ENCODE results near the gene CHTF18.

The CHTF18 gene

GRCh38 chr16:794091-794822 is 5.8 kb downstream of the CHTF18 start:
- DNase-seq (ENCODE audit: low read depth), result no peak

- no peak for DNase-seq (ENCODE audit: low read depth)
Measured at GRCh38 chr16:794853-795466, 6.5 kb downstream of the CHTF18 start.

- DNase-seq (ENCODE audit: low read depth), result no peak
Measured at GRCh38 chr16:795580-796229, 7.3 kb downstream of the CHTF18 start.

- DNase-seq (ENCODE audit: low read depth), result no peak
Measured at GRCh38 chr16:796296-797119, 8.1 kb downstream of the CHTF18 start.

- DNase-seq (ENCODE audit: low read depth), result no peak
Measured at GRCh38 chr16:797120-797420, 8.7 kb downstream of the CHTF18 start.

DNA sequence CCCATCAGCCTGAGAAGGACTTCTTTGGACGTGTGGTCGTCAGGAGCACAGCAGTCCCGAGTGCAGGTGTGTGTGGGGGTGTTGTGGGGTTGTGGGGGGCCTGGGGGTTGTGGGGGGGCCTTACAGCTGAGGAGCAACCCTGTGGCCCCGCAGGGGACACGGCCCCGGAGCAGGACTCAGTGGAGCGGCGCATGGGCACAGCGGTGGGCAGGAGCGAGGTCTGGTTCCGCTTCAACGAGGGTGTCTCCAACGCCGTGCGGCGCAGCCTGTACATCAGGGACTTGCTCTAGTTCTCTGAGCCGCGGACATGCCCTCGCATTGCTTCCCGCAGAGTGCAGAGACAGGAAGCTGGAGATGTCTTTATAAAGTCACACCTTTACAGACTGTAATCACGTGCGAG is 9.3 kb downstream of the CHTF18 start:
- DNase-seq (ENCODE audit: low read depth), result no peak

DNA sequence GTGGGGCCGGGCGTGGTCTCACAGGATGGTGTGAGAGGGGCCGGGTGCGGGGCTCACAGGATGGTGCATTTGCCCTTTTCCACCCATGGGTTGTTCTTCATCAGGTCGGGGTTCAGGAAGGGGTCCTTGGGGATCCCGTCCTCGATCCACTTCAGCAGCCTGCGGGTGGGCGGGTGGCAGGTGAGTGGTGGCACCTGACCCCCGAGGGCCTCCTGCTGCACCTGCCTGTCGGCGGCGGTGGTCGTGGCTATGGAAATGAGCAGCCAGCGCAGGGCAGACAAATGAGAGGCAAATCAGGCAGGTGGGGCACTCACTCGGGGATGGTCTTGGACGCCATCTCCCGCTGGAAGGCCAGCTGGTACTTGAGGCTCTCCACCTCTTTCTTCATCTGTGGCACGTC is 10.2 kb downstream of the CHTF18 start:
- no peak for DNase-seq (ENCODE audit: low read depth)

- no peak for DNase-seq (ENCODE audit: low read depth)
Measured at GRCh38 chr16:799111-799947, 10.9 kb downstream of the CHTF18 start.

DNA sequence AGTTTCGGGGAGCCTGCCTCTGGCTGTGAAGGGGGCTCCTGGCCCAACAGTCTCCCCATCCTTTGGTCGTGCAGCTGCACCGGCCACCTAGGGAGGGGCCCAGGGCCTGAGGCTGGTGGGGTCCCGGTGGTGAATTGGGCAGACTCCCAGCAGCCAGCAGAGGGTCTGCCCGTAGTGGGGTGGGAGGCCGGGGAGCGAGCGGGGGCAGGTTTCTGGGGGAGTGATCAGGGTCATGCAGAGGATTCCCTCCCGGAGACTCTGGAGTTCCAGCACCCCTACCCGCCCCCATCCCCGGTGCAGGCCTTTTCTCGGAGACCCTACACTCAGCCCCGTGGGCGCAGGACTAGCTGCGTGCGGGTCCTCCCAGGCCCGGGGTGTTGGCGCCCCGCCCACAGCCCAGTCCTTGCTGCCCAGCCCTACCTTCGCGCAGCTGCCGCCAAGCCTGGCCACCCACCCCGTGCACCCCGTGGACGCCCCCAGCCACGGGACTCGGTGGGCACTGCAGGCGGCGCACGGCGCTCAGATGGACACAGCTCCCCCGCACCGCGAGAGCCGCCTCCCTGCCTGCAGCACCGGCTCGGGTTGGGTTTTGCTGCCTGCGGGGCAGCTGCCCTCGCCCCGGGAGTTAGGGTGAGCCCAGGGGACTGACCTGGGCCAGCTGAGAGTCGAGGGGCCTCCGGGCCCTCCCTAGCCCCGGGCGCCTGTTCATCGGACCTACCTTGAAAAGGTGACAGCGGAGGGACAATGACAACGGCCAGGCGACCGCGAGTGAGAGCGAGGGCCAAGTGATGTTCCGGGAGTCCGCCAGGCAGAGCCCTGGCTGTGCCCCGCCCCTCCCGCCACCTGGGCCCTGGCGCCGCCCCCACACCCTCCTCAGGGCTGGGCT is 11.8 kb downstream of the CHTF18 start, which contains the start of gene GNG13:
GNG13 (minus strand) TSS at position 787 of the 886 bp plus-strand sequence. CDS start 1,657 bp downstream, outside the sequence.
- no peak for DNase-seq (ENCODE audit: low read depth)

DNA sequence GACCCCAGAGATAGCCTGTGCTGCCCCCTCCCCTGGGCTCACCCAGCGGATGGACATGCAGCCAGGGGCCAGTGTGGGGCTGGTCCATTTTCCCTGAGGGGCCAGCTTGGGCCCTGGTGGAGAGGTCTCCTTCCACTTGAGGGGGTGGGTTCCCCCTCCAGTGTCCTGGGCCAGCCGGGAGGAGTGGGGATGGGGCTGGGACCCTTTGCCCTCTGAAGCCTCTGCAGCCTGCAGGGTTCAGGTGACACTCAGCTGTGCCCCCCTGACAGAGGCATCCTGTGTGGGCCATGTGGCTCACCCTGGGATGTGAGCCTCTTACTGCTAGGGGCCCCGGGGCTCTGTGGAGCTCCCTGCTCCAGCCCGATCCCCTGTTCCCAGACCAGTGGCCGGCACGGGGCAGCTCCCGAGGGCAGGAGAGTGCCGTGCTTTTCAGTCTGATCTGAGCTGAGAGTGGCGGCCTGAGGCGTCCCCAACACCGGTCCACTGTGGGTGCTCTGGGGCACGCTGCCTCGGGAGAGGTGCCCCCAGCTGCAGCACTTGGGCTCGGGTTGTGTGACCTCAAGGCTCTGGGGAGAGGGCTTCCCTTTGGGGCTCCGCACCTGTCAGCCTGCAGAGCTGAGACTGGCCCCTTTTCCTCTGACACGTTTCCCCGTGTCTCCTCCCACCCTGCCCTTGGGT is 12.6 kb downstream of the CHTF18 start:
- no peak for DNase-seq (ENCODE audit: low read depth)

DNA sequence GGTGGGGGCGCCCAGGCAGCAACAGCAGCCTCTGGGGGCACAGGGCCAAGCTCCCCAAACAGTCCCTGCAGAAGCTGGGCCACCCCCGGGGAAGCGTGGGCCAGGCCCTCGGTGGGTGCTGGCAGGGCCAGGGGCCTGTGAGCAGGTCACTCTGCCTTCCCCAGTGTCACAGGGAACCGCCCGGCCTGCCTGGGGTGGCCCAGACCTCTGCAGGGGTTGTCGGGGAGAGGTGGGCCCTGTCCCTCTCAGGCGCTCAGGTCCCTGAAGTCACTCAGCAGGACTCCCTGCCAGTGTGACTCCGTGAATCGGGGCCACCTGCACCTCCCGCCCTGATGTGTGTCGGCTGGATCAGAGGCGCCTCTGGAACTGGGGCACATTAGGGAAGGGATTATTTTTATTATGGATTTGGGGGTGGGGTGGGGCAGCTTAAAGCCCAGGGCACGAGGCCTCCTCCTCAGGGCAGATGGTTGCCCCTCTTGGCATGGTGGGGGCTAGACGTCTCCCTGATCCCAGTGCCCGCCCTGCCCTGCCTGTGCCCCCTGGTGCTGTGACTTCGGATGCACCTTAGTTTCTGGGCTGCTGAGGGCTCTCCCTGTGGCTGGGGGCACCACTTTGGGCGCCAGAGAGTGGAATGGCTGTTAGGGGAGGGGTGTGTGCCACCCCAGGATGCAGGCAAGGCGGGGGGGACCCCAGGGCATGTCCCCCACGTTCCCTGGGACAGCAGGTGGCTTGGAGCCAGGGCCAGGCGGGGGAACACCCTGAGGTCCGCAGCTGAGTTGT is 13.4 kb downstream of the CHTF18 start:
- no peak for DNase-seq (ENCODE audit: low read depth)

GRCh38 chr16:802461-802860 is 14.0 kb downstream of the CHTF18 start:
- DNase-seq (ENCODE audit: low read depth), result no peak

GRCh38 chr16:802914-803753 is 14.7 kb downstream of the CHTF18 start:
- no peak for DNase-seq (ENCODE audit: low read depth)

GRCh38 chr16:803754-804080 is 15.3 kb downstream of the CHTF18 start:
- no peak for DNase-seq (ENCODE audit: low read depth)

DNA sequence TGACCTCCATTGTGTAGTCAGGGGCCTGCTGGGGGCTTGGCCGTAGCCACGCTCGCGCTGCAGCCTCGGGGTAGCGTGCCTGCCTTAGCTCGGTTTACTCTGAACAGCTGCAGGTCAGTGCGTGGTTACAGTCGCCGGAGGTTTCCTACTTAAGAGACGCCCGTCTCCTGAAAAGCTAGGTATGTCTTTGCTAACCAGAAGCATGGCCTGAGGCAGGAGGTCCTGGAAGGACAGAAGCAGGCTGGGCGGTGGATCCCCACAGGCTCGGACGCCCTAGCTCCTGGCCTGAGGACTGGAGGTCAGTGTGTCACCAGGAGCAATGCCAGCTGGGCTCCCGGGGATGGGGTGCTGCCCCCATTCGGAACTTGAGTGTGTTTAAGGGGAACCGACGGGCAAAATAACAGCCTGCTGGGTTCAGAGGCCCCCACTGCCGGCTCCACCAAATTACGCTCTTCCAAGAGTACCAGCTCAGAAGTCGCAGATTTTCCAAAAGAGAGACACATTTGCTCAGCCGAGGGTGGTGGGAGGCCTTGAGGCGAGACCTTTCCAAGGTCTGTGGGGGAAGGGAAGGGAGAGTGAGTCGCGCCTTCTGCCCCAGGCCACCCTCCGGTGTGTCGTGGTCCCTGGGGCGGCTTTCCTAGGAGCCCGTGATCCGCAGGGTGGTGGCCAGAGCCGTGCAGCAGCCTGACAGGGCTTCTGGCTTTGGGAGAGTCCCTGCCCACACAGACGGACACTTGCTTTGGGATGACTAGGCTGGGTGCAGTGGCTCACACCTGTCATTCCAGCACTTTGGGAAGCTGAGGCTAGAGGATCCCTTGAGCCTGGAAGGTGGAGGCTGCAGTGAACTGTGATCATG is 16.0 kb downstream of the CHTF18 start:
- no peak for DNase-seq (ENCODE audit: low read depth)

- DNase-seq (ENCODE audit: low read depth), result no peak
Measured at GRCh38 chr16:805474-805873, 17.1 kb downstream of the CHTF18 start.

GRCh38 chr16:807347-808084 is 19.1 kb downstream of the CHTF18 start:
- peak; percentile 92 for DNase-seq (ENCODE audit: low read depth)

All from iris pigment epithelial cell (primary cell).